GM19324 (cell line): ENCODE results near the gene BCLAF3.

Experiments
- ATAC-seq: cut with Tn5 transposase; IDR thresholded peaks from one replicate; pipeline ENCODE4 v1.9.1; 2021; ENCODE audit warnings: mild to moderate bottlenecking, moderate library complexity; ENCODE audit not compliant: unreplicated experiment, low FRiP score

BCLAF3 gene

GRCh38 chrX:19990556-19991349 is at the start of gene BCLAF3:
TSS of gene BCLAF3 (minus strand) at chrX:19991061. CDS start at chrX:19970264, 20,797 bp downstream.
- peak; percentile 96 for ATAC-seq

DNA sequence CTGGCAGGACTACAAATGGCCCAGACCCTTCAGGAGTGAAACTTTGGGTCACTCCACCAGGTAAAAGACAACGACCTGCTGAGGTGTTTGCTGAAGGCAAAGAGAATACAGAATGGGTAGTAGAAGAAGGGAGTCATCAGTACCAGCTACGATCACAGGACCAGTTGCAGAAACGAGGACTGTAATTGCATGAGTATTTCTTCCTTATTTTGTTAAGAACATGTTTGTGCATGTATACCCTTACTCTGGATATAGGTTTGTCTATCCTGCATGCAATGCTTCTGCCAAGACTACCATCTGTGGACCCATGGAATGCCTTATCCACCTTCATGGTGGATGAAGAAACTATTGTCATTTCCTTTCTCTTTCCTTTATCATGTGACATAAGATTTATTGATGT is 48.1 kb upstream of the BCLAF3 start:
- ATAC-seq, result no peak

GRCh38 chrX:20037186-20037585 is 46.3 kb upstream of the BCLAF3 start:
- no peak for ATAC-seq

DNA sequence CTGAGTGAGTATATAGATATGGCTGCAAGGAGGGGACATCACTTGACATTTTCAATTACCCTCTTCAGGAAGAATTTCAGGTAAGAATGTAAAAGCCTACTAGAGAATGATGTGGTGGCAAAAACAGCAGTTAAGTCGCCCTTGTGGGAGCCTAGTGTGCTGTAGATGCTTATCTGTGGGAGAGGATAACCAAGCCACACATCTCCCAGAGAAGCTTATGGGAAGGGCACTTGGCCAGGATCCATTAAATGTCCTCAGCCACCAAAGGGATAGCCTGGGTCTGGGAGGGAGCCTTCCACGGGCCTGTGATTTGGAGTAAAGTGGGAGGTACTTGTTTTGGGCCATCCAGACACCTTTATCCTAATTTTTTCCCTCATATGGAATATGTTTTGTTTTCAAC is 41.3 kb upstream of the BCLAF3 start:
- ATAC-seq, result no peak

GRCh38 chrX:20029728-20030127 is 38.9 kb upstream of the BCLAF3 start:
- ATAC-seq, result peak; percentile 81

DNA sequence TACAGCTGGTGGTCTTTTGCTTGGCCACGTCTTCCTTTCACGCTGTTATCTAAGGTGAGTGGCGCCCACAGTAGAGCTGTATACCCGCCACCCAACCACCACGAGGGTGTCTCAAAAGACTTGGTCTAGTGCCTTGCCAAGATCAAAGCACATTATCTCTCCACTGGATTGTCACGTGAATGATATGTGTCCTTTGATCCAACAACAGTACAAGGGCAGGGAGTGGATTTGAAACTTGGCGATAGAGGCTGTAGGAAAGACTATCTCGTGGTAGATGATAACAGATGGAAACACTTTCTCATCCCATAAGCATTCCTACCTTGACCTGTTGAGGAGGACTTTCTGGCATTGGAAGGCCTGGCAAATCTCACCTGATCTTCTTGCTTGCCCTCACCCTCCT is 37.7 kb upstream of the BCLAF3 start:
- no peak for ATAC-seq

GRCh38 chrX:20026278-20026677 is 35.4 kb upstream of the BCLAF3 start:
- ATAC-seq, result no peak

DNA sequence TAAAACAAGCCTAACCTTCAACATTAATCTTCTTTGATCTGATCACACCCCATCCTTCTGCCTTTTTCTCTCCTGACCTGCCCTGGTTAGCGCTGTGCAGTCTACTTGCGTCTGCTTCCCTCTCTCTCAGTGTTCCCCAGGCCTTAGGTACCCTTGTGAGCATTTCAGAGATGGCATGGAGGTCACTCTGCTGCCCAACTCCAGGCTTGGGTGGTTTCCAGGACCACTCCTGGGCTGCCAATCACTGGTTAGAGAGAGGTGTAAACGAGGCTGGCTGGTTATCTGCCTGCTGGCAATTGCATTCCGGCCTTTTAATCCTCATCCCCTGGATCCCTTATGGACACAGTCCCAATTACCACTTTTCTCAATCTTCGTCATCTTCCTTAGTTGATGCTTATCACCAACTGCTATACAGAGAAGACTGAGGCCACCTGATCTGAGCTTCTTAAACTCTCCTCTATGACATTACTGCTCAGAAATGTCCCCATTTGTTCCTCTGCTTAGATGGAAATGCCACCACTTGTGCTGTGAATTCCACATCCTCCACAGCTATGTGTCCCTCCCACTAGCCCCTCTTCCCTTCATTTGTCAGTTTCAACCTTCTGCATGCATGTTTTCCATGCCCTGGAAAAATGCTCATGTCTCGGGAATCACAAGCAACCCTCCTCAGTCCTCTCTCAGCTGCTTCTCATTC is 29.0 kb upstream of the BCLAF3 start:
- no peak for ATAC-seq

- ATAC-seq, result no peak
Observed at GRCh38 chrX:20016616-20016945, 25.7 kb upstream of the BCLAF3 start.

DNA sequence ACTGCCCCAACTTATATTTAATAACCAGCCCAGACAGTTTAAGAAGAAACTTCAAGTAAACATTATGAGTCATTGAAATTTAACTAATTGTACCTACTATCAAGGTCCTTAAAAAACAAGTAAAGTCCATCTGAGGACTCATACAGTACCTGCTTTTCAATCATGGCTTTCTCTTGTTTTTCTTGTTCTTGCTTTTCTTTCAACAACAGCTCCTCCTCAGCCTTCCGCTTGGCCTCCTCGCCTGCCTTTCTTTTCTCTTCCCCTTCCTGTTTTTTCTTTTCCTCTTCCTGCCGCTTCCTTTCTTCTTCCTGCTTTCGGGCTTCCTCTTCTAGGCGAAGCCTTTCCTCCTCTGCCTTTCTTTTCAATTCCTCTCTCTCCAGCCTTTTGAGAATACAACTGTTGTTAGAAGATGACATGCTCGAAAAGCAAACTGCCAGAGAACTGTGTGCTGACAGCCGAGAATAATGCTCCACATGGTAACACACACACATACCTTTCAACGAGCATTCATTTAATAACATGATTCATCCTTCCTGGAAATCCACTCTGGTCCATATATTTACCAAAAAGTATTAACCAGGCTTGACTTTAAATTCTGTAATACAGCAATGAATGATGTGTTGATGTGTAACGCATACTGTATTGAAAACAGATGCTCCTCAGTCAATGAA is 25.2 kb upstream of the BCLAF3 start:
- ATAC-seq, result no peak

- no peak for ATAC-seq
Observed at GRCh38 chrX:20015422-20015821, 24.6 kb upstream of the BCLAF3 start.

- no peak for ATAC-seq
Observed at GRCh38 chrX:20011608-20012007, 20.7 kb upstream of the BCLAF3 start.

- no peak for ATAC-seq
Observed at GRCh38 chrX:20007962-20008622, 17.2 kb upstream of the BCLAF3 start.

GRCh38 chrX:20005883-20006282 is 15.0 kb upstream of the BCLAF3 start:
- ATAC-seq, result no peak

- no peak for ATAC-seq
Observed at GRCh38 chrX:20001588-20001987, 10.7 kb upstream of the BCLAF3 start.

DNA sequence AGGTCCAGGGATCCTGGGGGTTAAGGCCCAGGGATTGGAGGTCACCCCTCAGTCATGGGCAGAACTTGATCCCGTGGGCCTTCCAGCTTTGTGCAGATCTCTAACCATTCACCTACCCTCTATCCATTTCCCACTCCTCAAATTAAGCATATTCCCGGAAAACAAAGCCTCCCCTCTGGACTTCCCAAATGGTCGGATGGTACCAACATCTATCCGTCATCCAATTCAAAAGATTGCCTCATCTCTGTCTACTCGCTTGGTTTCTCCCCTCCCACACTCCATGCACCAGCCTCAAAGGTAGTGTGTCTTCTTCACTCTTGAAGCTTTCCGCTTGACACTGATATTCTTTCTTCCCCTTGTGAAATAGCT is 473 bp upstream of the BCLAF3 start:
- ATAC-seq, result peak; percentile 5

DNA sequence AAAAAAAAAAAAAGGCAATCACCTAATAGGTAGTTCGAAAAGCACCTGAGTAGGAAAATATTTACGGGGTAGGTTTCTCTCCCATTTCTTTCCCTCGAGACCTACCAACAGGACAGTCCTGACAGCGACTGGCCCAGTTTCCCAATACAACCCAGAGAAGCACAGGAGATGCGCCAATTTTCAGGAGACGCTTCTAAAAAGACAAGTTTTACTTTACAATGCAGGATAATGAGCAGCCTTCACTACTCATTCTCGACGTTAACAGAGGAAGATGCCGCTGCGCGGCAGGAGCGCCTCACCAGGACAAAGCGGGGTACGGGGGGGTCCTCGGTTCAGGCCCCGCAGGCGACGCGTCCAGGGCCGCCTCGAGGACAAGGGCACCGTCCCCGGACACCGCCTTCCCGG is 708 bp downstream of the BCLAF3 start:
- ATAC-seq, result peak; percentile 22

DNA sequence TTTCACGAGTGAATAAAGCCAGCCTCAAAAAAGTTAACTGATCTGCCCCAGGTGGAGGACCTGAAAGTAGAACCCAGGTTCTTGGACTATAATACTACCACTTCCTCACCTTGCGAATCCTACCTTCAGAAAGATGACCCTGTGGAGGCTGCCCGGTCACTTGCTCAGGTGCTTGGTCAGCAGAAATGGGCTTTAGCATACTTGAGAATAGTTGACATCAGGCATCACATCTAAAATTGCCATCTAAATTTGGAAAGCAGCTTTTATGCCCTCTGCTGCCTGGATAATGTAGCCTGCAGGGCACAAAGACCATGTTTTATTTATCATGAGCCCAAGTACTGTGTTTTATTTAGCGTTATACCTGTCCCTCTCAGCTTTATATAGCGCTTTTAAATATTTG is 3.0 kb downstream of the BCLAF3 start:
- ATAC-seq, result no peak

DNA sequence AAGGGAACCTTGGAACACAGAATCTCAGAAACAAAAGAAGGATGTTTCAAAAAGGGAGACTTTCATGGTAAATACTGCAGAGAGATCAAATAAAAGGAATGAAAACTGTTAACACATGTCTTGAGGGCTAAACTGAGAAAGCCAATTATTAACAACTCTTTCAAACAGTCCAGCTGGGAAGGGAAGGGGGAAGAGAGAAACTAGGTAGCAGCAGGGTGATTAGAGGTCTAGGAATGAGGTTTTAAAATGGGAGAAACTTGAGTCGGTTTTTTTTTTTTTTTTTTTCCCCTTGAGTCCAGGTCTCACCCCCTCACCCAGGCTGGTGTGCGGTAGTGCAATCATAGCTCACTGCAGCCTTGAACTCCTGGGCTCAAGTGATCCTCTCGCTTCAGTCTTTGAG is 4.3 kb downstream of the BCLAF3 start:
- ATAC-seq, result no peak

GRCh38 chrX:19981947-19982346 is 8.9 kb downstream of the BCLAF3 start:
- ATAC-seq, result no peak

DNA sequence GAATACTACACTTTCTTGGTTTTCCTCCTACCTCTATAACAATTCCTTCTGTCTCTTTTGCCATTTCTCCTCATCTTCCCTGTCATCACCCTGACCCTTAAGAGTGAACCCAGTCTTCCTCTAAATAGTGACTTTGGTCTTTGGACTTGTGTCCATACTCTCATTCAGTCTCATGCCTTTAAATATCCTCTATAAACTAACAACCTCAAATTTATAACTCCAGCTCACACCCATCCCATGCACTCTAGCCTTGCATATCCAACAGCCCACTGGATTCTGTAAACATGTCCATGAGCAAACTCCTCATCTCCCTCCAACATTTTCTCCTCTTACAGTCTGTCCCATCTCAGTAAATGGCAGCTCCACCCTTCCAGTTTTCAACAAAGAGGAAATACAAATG is 15.0 kb downstream of the BCLAF3 start:
- no peak for ATAC-seq
